Measurements from ENCODE around the gene SCAI. TPM values are rescaled to one million over a fixed set of nuclear protein-coding genes. Genes with fewer than 3 reads are reported as not detected.
A peak's percentile ranks its signal among the peaks of the same experiment; 100 is the strongest.
"Not testable (repeated sequence)": the region's sequence is repeated elsewhere in the genome, so short reads cannot be mapped to it uniquely, and the experiment has no call there.

The SCAI gene
- total and polyA plus RNA-seq, 9 of the 15 experiments (the other 6 are each of a cell fraction or from before 2014, with no cell fraction given), result 0.70 to 12.4 (median 4.2) TPM

GRCh38 chr9:125162891-125163290, 19.6 kb upstream of the SCAI start:
- H3K9ac ChIP-seq (ENCODE audit: insufficient read depth in 1 of 2, low read depth in 2 of 2, low read length in 2 of 2); CTCF ChIA-PET (ENCODE audit: low intra/inter-chr PET ratio); FAIRE-seq; H3K27ac ChIP-seq (ENCODE audit: extremely low read depth, low read depth, low read length); intact Hi-C loops (cut with micrococcal nuclease); DNase-seq (ENCODE audit: extremely low read depth in 1 of 4, low spot score in 3 of 4); H3K4me2 ChIP-seq (ENCODE audit: insufficient read depth, low read length); H3K9me1 ChIP-seq (ENCODE audit: control insufficient read depth, insufficient read depth, low read length); H4K20me1 ChIP-seq (replicated peaks; ENCODE audit: control insufficient read depth, insufficient read depth, low read length); ATAC-seq; in situ Hi-C loops (cut with MboI); H3K4me3 ChIP-seq; H2AFZ ChIP-seq (ENCODE audit: low read depth, low read length); H3K4me1 ChIP-seq (replicated peaks in 1 of 2; ENCODE audit: control insufficient read depth in 2 of 2, insufficient read depth in 2 of 2, low read length in 2 of 2); BruUV-seq (replicated peaks); H3K27me3 ChIP-seq (ENCODE audit: control insufficient read depth in 2 of 2, insufficient read depth in 2 of 2, low read length in 2 of 2); H3K9me3 ChIP-seq (replicated peaks; ENCODE audit: control insufficient read depth, insufficient read depth, low read depth, low read length): not testable (repeated sequence)
- 80% methylated on average over 5 of the region's 6 CpGs for WGBS (ENCODE audit: insufficient coverage, low coverage, missing lambda C conversion rate)
- POLR2A ChIA-PET, result interaction anchor here (1.4 to 1.6 kb wide), 2 partner anchors 15 to 19 kb away, joined by 3 to 5 read pairs; partner anchors contain the start of gene SCAI
- Histone ChIP-seq H3K79me2 (ENCODE audit: control insufficient read depth, insufficient read depth, low read length) (peaks cover 28% of the 10 kb centered on the region; the same call in 2 of the 3 replicates), H3K36me3 (ENCODE audit: control insufficient read depth, insufficient read depth, low read length) (peaks cover 18% of the 10 kb centered on the region; the same call in 2 of the 3 replicates)
- 0 out of 2 replicates have a peak, but pooled peaks have one; percentile 14 for TF ChIP-seq ZNF384 (IDR thresholded peaks at IDR 0.05; ENCODE audit: low read depth, low read length)
- peak; percentile 32; the same call in 1 of the 2 replicates for TF ChIP-seq NFE2 (IDR thresholded peaks at IDR 0.05; ENCODE audit: low read depth)
- TF ChIP-seq MAFG (tag; conservative IDR thresholded peaks at IDR 0.05), result peak; percentile 33; the same call in 1 of the 2 replicates
- TF ChIP-seq ZNF316 (IDR thresholded peaks at IDR 0.05), result 0 out of 2 replicates have a peak, but pooled peaks have one; percentile 22

DNA sequence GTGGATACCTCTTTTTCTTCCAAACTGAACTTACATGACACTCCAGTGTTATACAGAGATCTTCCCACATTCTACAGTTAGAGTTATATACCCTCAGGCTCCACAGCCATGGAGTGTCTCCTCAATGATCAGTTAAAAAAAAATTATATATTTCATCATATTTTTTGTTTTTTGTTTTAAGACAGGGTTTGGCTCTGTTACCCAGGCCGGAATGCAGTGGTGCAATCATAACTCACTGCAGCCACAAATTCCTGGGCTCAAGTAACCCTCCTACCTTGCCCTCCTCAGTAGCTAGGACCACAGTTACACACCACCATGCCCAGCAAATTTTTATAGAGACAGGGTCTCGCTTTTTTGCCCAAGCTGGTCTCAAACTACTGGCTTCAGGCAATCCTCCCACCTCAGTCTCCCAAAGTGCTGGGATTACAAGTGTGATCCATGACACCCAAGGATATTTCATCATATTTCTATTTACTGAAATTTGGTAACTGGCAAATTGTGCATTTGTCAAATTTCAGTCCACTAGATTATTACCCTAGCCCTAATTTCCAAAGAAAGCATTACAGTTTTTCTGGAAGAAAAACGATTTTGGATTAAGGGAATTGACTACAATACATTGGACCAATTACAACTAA, 18.1 kb upstream of the SCAI start:
- Histone ChIP-seq H3K9me3 (replicated peaks; ENCODE audit: control insufficient read depth, insufficient read depth, low read depth, low read length) (no peaks in the 10 kb centered on the region), H3K27me3 (ENCODE audit: control insufficient read depth in 2 of 2, insufficient read depth in 2 of 2, low read length in 2 of 2) (no peaks in the 10 kb centered on the region), H3K27ac (ENCODE audit: extremely low read depth, low read depth, low read length) (no peak overlapping the region), H3K4me3 (no peak overlapping the region), H3K4me2 (ENCODE audit: insufficient read depth, low read length) (no peak overlapping the region), H4K20me1 (replicated peaks; ENCODE audit: control insufficient read depth, insufficient read depth, low read length) (no peaks in the 10 kb centered on the region), H3K9ac (ENCODE audit: insufficient read depth in 1 of 2, low read depth in 2 of 2, low read length in 2 of 2) (no peak overlapping the region), H2AFZ (ENCODE audit: low read depth, low read length) (no peak overlapping the region), H3K36me3 (ENCODE audit: control insufficient read depth, insufficient read depth, low read length) (peaks cover 20% of the 10 kb centered on the region; the same call in 2 of the 3 replicates), H3K4me1 (replicated peaks in 1 of 2; ENCODE audit: control insufficient read depth in 2 of 2, insufficient read depth in 2 of 2, low read length in 2 of 2) (no peaks in the 10 kb centered on the region; a peak in 1 of 5 replicates), H3K9me1 (ENCODE audit: control insufficient read depth, insufficient read depth, low read length) (no peaks in the 10 kb centered on the region), H3K79me2 (ENCODE audit: control insufficient read depth, insufficient read depth, low read length) (peaks cover 28% of the 10 kb centered on the region; the same call in 2 of the 3 replicates)
- intact Hi-C loops (cut with micrococcal nuclease), result no loop called here
- no TSS peak for BruUV-seq (replicated peaks)
- in situ Hi-C loops (cut with MboI), result no loop called here
- FAIRE-seq (no peak), ATAC-seq (no peak), DNase-seq (ENCODE audit: extremely low read depth in 1 of 4, low spot score in 3 of 4) (no peak)
- POLR2A ChIA-PET, result interaction anchor here (1.4 kb wide), 1 partner anchor 18 kb away, joined by 5 read pairs; the partner anchor contains the start of gene SCAI
- WGBS (ENCODE audit: insufficient coverage, low coverage, missing lambda C conversion rate), result 67% methylated on average over 3 of the region's 3 CpGs
- CTCF ChIA-PET (ENCODE audit: low intra/inter-chr PET ratio), result no interaction called here
- no peak for TF ChIP-seq ELF2 (CRISPR knock-in tag; IDR thresholded peaks at IDR 0.05)
- no peak for TF ChIP-seq ZNF282 (CRISPR knock-in tag; IDR thresholded peaks at IDR 0.05)
- TF ChIP-seq HOXB6 (CRISPR knock-in tag; IDR thresholded peaks at IDR 0.05; ENCODE audit: borderline replicate concordance), result no peak
- TF ChIP-seq GABPB1 (CRISPR knock-in tag; IDR thresholded peaks at IDR 0.05), result no peak
- no peak for TF ChIP-seq FOSL1 (tag; conservative IDR thresholded peaks at IDR 0.05)
- no peak for TF ChIP-seq ZNF668 (CRISPR knock-in tag; IDR thresholded peaks at IDR 0.05)
- no peak for TF ChIP-seq CTBP1 (IDR thresholded peaks at IDR 0.05; ENCODE audit: borderline replicate concordance)
- TF ChIP-seq, protein P1, sequence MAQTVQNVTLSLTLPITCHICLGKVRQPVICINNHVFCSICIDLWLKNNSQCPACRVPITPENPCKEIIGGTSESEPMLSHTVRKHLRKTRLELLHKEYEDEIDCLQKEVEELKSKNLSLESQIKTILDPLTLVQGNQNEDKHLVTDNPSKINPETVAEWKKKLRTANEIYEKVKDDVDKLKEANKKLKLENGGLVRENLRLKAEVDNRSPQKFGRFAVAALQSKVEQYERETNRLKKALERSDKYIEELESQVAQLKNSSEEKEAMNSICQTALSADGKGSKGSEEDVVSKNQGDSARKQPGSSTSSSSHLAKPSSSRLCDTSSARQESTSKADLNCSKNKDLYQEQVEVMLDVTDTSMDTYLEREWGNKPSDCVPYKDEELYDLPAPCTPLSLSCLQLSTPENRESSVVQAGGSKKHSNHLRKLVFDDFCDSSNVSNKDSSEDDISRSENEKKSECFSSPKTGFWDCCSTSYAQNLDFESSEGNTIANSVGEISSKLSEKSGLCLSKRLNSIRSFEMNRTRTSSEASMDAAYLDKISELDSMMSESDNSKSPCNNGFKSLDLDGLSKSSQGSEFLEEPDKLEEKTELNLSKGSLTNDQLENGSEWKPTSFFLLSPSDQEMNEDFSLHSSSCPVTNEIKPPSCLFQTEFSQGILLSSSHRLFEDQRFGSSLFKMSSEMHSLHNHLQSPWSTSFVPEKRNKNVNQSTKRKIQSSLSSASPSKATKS (CRISPR knock-in tag; IDR thresholded peaks at IDR 0.05), result no peak
- TF ChIP-seq CEBPG (CRISPR knock-in tag; IDR thresholded peaks at IDR 0.05), result no peak
- 0 out of 4 replicates have a peak, but pooled peaks have one; percentile 7 to 29 for TF ChIP-seq CEBPG (tag; conservative IDR thresholded peaks at IDR 0.05 in 1 of 2, IDR thresholded peaks at IDR 0.05 in 1 of 2)

Measured in K562 (cell line).